PFSK-1 (cell line): ENCODE measurements around the gene ZNF222.

Experiments used
- FOXP2 ChIP-seq: optimal IDR thresholded peaks from 2 replicates; pipeline ENCODE3; 2011; ENCODE audit warnings: borderline replicate concordance, control low read depth, inconsistent platforms; ENCODE audit not compliant: insufficient read depth; ENCODE audit errors: extremely low read length, extremely low read depth
- POLR2AphosphoS5 ChIP-seq: IDR thresholded peaks from 2 replicates; pipeline ENCODE4 v1.6.1; 2012; ENCODE audit warnings: low read depth, mild to moderate bottlenecking, control low read depth, low read length, moderate library complexity
- SIN3A ChIP-seq: IDR thresholded peaks from 2 replicates; pipeline ENCODE4 v1.6.1; 2012; ENCODE audit warnings: mild to moderate bottlenecking, low read length, moderate library complexity, borderline replicate concordance; ENCODE audit not compliant: insufficient read depth
- TAF1 ChIP-seq: IDR thresholded peaks from 2 replicates; pipeline ENCODE4 v1.6.1; 2012; ENCODE audit warnings: low read length, control low read depth, borderline replicate concordance; ENCODE audit not compliant: insufficient read depth
- TF ChIP-seq, protein P1 (sequence below), 2 experiments: IDR thresholded peaks; 2 replicates each; pipeline versions ENCODE4 v1.6.1 to v1.8.0; 2011 to 2012; ENCODE audit warnings: low read depth in 2 of 2, low read length in 2 of 2, control low read depth in 1 of 2, inconsistent platforms in 1 of 2, mild to moderate bottlenecking in 1 of 2, moderate library complexity in 1 of 2; ENCODE audit not compliant: insufficient read depth in 1 of 2

Gene ZNF222

DNA sequence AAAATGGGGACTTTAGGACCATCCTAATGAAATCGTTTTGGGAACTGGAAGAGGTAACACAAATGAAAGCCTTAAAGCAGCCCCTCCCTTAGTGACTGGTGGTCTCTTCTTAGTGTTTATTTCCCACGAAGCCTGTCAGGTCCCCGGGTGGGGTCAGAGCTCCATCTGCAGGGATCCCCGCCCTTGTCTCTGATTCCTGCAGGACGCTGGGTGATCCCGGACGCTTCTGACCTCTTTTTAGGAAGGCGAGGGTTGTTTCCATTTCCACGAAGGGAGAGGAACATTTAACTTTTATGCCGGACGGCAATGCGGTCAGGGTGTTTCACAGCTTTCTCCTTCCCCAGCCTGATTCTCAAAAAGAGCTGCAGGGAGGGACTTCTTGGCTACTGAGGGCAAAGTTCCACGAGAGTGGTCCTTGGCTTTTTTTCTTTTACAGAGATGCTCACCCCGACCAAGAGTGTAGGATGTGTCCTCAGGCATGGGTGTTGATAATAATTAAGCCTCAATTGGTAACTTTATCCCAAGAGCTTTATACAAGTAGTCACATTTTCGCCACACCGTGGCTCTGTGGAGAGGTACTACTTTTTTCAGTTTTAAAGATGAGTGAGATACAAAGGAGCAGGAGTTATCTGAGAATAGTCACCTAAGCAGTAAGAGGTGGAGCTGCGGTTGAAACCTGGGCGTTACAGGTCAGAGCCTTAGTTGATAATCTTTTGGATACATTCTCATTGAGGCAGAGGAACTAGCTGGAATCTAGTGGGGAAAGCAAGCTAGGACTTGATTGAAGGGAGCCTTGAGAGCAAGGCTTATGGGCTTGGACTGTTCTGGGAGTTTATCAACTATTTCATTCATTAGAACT is 47.6 kb downstream of the ZNF222 start:
- TF ChIP-seq TAF1 (no peak), POLR2AphosphoS5 (no peak), SIN3A (no peak), FOXP2 (no peak)
- TF ChIP-seq, protein P1, sequence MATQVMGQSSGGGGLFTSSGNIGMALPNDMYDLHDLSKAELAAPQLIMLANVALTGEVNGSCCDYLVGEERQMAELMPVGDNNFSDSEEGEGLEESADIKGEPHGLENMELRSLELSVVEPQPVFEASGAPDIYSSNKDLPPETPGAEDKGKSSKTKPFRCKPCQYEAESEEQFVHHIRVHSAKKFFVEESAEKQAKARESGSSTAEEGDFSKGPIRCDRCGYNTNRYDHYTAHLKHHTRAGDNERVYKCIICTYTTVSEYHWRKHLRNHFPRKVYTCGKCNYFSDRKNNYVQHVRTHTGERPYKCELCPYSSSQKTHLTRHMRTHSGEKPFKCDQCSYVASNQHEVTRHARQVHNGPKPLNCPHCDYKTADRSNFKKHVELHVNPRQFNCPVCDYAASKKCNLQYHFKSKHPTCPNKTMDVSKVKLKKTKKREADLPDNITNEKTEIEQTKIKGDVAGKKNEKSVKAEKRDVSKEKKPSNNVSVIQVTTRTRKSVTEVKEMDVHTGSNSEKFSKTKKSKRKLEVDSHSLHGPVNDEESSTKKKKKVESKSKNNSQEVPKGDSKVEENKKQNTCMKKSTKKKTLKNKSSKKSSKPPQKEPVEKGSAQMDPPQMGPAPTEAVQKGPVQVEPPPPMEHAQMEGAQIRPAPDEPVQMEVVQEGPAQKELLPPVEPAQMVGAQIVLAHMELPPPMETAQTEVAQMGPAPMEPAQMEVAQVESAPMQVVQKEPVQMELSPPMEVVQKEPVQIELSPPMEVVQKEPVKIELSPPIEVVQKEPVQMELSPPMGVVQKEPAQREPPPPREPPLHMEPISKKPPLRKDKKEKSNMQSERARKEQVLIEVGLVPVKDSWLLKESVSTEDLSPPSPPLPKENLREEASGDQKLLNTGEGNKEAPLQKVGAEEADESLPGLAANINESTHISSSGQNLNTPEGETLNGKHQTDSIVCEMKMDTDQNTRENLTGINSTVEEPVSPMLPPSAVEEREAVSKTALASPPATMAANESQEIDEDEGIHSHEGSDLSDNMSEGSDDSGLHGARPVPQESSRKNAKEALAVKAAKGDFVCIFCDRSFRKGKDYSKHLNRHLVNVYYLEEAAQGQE (IDR thresholded peaks at IDR 0.05; ENCODE audit: insufficient read depth in 1 of 2, low read depth in 2 of 2, low read length in 2 of 2): no peak

DNA sequence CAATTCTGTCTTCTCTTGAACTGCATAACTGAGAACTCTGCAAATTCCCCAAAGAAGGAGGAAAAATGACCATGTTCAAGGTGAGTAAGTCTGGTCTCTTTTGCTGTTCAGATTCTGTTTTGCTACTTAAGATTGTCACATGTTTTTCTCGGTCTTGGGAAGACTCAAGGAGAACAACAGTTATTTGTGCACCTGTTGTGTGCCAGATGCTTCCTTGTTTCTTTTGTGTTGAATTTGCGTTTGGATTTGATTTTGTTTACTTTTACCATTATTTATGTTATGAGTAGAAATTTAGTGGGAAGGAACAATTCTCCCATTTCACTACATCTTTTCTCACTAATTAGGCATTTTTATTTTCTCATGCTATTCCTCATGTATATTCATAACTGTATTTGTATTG is 51.1 kb downstream of the ZNF222 start:
- no peak for TF ChIP-seq FOXP2
- TF ChIP-seq TAF1: no peak
- TF ChIP-seq, protein P1 (IDR thresholded peaks at IDR 0.05; ENCODE audit: insufficient read depth in 1 of 2, low read depth in 2 of 2, low read length in 2 of 2): no peak
- no peak for TF ChIP-seq POLR2AphosphoS5
- TF ChIP-seq SIN3A: no peak
